Upper lobe of left lung (tissue), 4 donors: ENCODE data around the gene PPP1R12B.

ENCODE experiments used
- EP300 ChIP-seq, 4 donors: sonication (generic); formaldehyde crosslinking; IDR thresholded peaks; one replicate each; pipeline ENCODE4 v1.5.1; 2017; ENCODE audit warnings: antibody characterized with exemption in 4 of 4, control low read depth in 2 of 4
- TF ChIP-seq, protein P1 (sequence below), 6 experiments: fragments of 450-650 bp in 4 of 6; fragments of 200-600 bp in 2 of 6; sonication (generic) in 2 of 6; IDR thresholded peaks; one replicate each; pipeline ENCODE4 v1.5.1; 2016 to 2019; ENCODE audit warnings: antibody characterized with exemption in 6 of 6

DNA sequence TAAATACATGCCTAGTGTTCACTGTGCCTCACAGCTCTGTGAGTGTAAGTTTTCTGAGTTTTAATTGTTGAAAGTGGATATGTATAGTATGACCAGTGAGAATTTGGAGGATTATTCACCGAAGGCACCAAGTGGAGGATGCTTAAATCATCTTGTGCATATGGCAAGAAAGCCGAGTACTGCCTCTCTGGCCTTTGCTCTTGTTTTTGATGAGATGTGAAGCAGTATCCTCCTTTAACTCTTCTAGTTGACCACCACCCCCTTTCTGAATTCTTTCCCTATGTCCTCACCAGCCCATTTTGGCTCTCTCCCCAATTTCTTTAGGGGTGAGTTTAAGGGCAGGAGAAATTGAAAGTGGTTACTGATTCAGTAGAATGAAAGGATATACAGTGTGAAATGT lies 231.3 kb downstream of the PPP1R12B start:
- TF ChIP-seq, protein P1, sequence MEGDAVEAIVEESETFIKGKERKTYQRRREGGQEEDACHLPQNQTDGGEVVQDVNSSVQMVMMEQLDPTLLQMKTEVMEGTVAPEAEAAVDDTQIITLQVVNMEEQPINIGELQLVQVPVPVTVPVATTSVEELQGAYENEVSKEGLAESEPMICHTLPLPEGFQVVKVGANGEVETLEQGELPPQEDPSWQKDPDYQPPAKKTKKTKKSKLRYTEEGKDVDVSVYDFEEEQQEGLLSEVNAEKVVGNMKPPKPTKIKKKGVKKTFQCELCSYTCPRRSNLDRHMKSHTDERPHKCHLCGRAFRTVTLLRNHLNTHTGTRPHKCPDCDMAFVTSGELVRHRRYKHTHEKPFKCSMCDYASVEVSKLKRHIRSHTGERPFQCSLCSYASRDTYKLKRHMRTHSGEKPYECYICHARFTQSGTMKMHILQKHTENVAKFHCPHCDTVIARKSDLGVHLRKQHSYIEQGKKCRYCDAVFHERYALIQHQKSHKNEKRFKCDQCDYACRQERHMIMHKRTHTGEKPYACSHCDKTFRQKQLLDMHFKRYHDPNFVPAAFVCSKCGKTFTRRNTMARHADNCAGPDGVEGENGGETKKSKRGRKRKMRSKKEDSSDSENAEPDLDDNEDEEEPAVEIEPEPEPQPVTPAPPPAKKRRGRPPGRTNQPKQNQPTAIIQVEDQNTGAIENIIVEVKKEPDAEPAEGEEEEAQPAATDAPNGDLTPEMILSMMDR (IDR thresholded peaks at IDR 0.05) = no peak
- TF ChIP-seq EP300 (IDR thresholded peaks at IDR 0.05) = no peak
